Activated CD4-positive, alpha-beta T cell treated with anti-CD3 and anti-CD28 coated beads for 48 hours (primary cell): ENCODE results near the gene SOCS6.
"Not testable (repeated sequence)": the region's sequence is repeated elsewhere in the genome, so short reads cannot be mapped to it uniquely, and the experiment has no call there.

Experiments
- DNase-seq: peaks from one replicate; pipeline ENCODE4 v3.0.0-alpha.2; 2020

SOCS6 gene

GRCh38 chr18:70324897-70325296 is 36.1 kb downstream of the SOCS6 start:
- DNase-seq = no peak

GRCh38 chr18:70326255-70326654 is 37.4 kb downstream of the SOCS6 start:
- no peak for DNase-seq

- no peak for DNase-seq
Observed at GRCh38 chr18:70328169-70328568, 39.3 kb downstream of the SOCS6 start.

GRCh38 chr18:70329071-70329470 is 40.2 kb downstream of the SOCS6 start:
- DNase-seq = no peak

GRCh38 chr18:70330887-70331286 is 42.0 kb downstream of the SOCS6 start:
- no peak for DNase-seq

- DNase-seq = no peak
Observed at GRCh38 chr18:70331456-70332097, 42.7 kb downstream of the SOCS6 start.

- DNase-seq = no peak
Observed at GRCh38 chr18:70332694-70333093, 43.8 kb downstream of the SOCS6 start.

GRCh38 chr18:70333316-70333715 is 44.5 kb downstream of the SOCS6 start:
- no peak for DNase-seq

GRCh38 chr18:70333757-70334156 is 44.9 kb downstream of the SOCS6 start:
- DNase-seq = no peak

- DNase-seq = no peak
Observed at GRCh38 chr18:70334264-70334663, 45.4 kb downstream of the SOCS6 start.

- no peak for DNase-seq
Observed at GRCh38 chr18:70334728-70335329, 46.0 kb downstream of the SOCS6 start.

- no peak for DNase-seq
Observed at GRCh38 chr18:70335892-70336726, 47.3 kb downstream of the SOCS6 start.

- no peak for DNase-seq
Observed at GRCh38 chr18:70337139-70337972, 48.5 kb downstream of the SOCS6 start.

- no peak for DNase-seq
Observed at GRCh38 chr18:70338890-70339289, 50.0 kb downstream of the SOCS6 start.

- no peak for DNase-seq
Observed at GRCh38 chr18:70339915-70340314, 51.1 kb downstream of the SOCS6 start.

- DNase-seq = not testable (repeated sequence)
Observed at GRCh38 chr18:70348481-70348880, 59.6 kb downstream of the SOCS6 start.

GRCh38 chr18:70349316-70349715 is 60.5 kb downstream of the SOCS6 start:
- no peak for DNase-seq

GRCh38 chr18:70354080-70354479 is 65.2 kb downstream of the SOCS6 start:
- DNase-seq = no peak

GRCh38 chr18:70354771-70355170 is 65.9 kb downstream of the SOCS6 start:
- DNase-seq = no peak

GRCh38 chr18:70355620-70356385 is 67.0 kb downstream of the SOCS6 start:
- no peak for DNase-seq

GRCh38 chr18:70358105-70358406 is 69.2 kb downstream of the SOCS6 start:
- DNase-seq = not testable (repeated sequence)

- no peak for DNase-seq
Observed at GRCh38 chr18:70359071-70359470, 70.2 kb downstream of the SOCS6 start.

GRCh38 chr18:70362258-70362657 is 73.4 kb downstream of the SOCS6 start:
- DNase-seq = no peak
